Ovary (tissue), 3 donors: Measurements from ENCODE around the gene SLC6A9.

Experiments used
- EP300 ChIP-seq: sonication (generic); formaldehyde crosslinking; IDR thresholded peaks from one replicate; pipeline ENCODE4 v1.6.1; 2017; ENCODE audit warnings: antibody characterized with exemption
- POLR2A ChIP-seq: fragments of 450-650 bp; IDR thresholded peaks from one replicate; pipeline ENCODE4 v1.6.1; 2017; ENCODE audit warnings: antibody characterized with exemption, mild to moderate bottlenecking, moderate library complexity
- TF ChIP-seq, protein P1 (sequence below), 3 donors: fragments of 450-650 bp in 2 of 3; fragments of 200-600 bp in 1 of 3; IDR thresholded peaks; one replicate each; pipeline versions ENCODE4 v1.5.1 to v1.8.0; 2016 to 2022; ENCODE audit warnings: antibody characterized with exemption in 3 of 3, mild to moderate bottlenecking in 1 of 3
- donor health status: DM: no; HTN: no; CAD: no.

DNA sequence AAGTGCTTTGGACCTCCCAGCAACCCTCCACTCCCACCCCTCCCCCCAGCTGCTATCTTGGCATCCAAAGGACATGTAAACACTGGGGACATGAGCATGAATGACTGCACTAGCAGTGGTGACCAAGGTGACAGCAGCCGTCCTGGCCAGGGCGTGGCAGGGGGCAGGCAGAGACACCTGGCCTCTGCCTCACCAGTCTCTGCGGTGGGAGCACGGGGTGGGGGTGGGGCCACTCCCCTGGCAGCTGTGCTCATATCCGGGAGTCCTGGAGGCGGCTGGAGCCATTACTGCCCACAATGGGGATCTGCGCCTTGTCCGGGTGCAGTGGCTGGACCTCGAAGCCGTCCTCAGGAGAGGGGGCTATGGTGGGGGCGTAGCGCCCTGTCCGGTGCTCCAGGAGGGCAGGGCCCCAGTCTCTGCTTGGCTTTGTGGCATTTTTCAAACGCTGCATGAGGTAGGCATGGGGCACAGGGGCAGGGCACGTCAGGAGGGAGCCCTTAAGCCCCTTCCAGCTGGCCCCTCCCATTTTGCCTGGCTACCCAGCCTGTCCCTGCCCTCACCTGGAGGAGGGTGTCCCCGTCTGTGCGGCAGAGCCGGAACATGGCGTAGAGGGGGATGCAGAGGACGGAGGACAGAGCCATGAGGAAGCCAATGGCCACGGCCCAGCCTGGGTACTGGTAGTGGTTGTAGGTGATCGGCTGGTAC, 33.8 kb downstream of the SLC6A9 start:
- TF ChIP-seq, protein P1, sequence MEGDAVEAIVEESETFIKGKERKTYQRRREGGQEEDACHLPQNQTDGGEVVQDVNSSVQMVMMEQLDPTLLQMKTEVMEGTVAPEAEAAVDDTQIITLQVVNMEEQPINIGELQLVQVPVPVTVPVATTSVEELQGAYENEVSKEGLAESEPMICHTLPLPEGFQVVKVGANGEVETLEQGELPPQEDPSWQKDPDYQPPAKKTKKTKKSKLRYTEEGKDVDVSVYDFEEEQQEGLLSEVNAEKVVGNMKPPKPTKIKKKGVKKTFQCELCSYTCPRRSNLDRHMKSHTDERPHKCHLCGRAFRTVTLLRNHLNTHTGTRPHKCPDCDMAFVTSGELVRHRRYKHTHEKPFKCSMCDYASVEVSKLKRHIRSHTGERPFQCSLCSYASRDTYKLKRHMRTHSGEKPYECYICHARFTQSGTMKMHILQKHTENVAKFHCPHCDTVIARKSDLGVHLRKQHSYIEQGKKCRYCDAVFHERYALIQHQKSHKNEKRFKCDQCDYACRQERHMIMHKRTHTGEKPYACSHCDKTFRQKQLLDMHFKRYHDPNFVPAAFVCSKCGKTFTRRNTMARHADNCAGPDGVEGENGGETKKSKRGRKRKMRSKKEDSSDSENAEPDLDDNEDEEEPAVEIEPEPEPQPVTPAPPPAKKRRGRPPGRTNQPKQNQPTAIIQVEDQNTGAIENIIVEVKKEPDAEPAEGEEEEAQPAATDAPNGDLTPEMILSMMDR (IDR thresholded peaks at IDR 0.05) = no peak
- no peak for TF ChIP-seq POLR2A
- TF ChIP-seq EP300 = no peak
